IMR-90 (cell line): ENCODE measurements around the gene OGFOD3. TPM values are rescaled to one million over a fixed set of nuclear protein-coding genes. Genes with fewer than 3 reads are reported as not detected.

Experiments
- ATAC-seq: fragments of 200-7000 bp; cut with Tn5 transposase; 2 replicates; pipeline ENCODE4 v1.9.1; 2020; ENCODE audit warnings: low read depth, mild to moderate bottlenecking, moderate library complexity
- BruUV-seq: library from RNA; stranded (reverse); fragments of 400-500 nt; replicated peaks from 2 replicates; lab custom pipeline; 2021; lab: Mats Ljungman, UMichigan
- CTCF ChIA-PET: fragments of 300-600 bp; formaldehyde crosslinking; extraction: SDS; loops from one replicate; lab custom pipeline; 2021; ENCODE audit warnings: antibody characterized with exemption; lab: Yijun Ruan, JAX
- POLR2A ChIA-PET: fragments of 300-600 bp; sonication (Branson Sonifier 250); formaldehyde crosslinking; loops from one replicate; lab custom pipeline; 2022; ENCODE audit warnings: antibody characterized with exemption; ENCODE audit not compliant: unreplicated experiment; lab: Charles Lee
- DNase-seq: peaks from one replicate; pipeline ENCODE4 v3.0.0; 2013
- H2AFZ ChIP-seq: replicated peaks from 2 replicates; pipeline ENCODE3; 2013; ENCODE audit warnings: low read length, mild to moderate bottlenecking; ENCODE audit not compliant: poor library complexity
- H2AK5ac ChIP-seq: 2 replicates; pipeline ENCODE4 v1.6.1; 2013; ENCODE audit warnings: low read depth, low read length, inconsistent platforms
- H2AK9ac ChIP-seq: replicated peaks from 2 replicates; pipeline ENCODE3; 2013; ENCODE audit warnings: mild to moderate bottlenecking, low read depth, low read length, moderate library complexity; ENCODE audit not compliant: poor library complexity
- H2BK120ac ChIP-seq: 2 replicates; pipeline ENCODE4 v1.6.1; 2013; ENCODE audit warnings: low read depth, low read length, inconsistent platforms
- H2BK15ac ChIP-seq: 3 replicates; pipeline ENCODE4 v1.6.1; 2013; ENCODE audit warnings: low read depth, low read length, inconsistent platforms
- H2BK20ac ChIP-seq: 2 replicates; pipeline ENCODE4 v1.6.1; 2013; ENCODE audit warnings: low read depth, mild to moderate bottlenecking, inconsistent platforms, low read length, moderate library complexity
- H2BK5ac ChIP-seq: 2 replicates; pipeline ENCODE4 v1.6.1; 2013; ENCODE audit warnings: mild to moderate bottlenecking, low read depth, low read length, inconsistent platforms; ENCODE audit not compliant: poor library complexity, severe bottlenecking
- H3K14ac ChIP-seq: replicated peaks from 2 replicates; pipeline ENCODE4 v1.6.1; 2013; ENCODE audit warnings: low read depth, low read length, inconsistent platforms
- H3K18ac ChIP-seq: 2 replicates; pipeline ENCODE4 v1.6.1; 2013; ENCODE audit warnings: low read depth, low read length, control low read depth
- H3K23ac ChIP-seq: 2 replicates; pipeline ENCODE4 v1.6.1; 2013; ENCODE audit warnings: low read depth, low read length, inconsistent platforms
- H3K27ac ChIP-seq: 2 replicates; pipeline ENCODE4 v1.5.1; 2013; ENCODE audit warnings: mild to moderate bottlenecking, control low read depth, low read length; ENCODE audit not compliant: insufficient read depth
- H3K27me3 ChIP-seq: 2 replicates; pipeline ENCODE4 v1.6.1; 2013; ENCODE audit warnings: low read length; ENCODE audit not compliant: control insufficient read depth, insufficient read depth
- H3K36me3 ChIP-seq: 2 replicates; pipeline ENCODE4 v1.6.1; 2013; ENCODE audit warnings: low read length, mixed read lengths; ENCODE audit not compliant: control insufficient read depth, insufficient read depth
- H3K4ac ChIP-seq: 2 replicates; pipeline ENCODE4 v1.6.1; 2013; ENCODE audit warnings: low read depth, low read length, inconsistent platforms
- H3K4me1 ChIP-seq: 2 replicates; pipeline ENCODE4 v1.6.1; 2013; ENCODE audit warnings: low read length, mixed read lengths; ENCODE audit not compliant: control insufficient read depth, insufficient read depth
- H3K4me2 ChIP-seq: 2 replicates; pipeline ENCODE4 v1.6.1; 2013; ENCODE audit warnings: low read depth, mild to moderate bottlenecking, control low read depth, low read length, moderate library complexity
- H3K4me3 ChIP-seq: 2 replicates; pipeline ENCODE4 v1.5.1; 2013; ENCODE audit warnings: low read depth, mild to moderate bottlenecking, control low read depth, low read length, moderate library complexity; ENCODE audit not compliant: insufficient read depth
- H3K56ac ChIP-seq: 2 replicates; pipeline ENCODE4 v1.6.1; 2013; ENCODE audit warnings: low read length, inconsistent platforms; ENCODE audit not compliant: insufficient read depth; ENCODE audit errors: extremely low read depth
- H3K79me1 ChIP-seq, 2 experiments: 2 replicates each; pipeline ENCODE4 v1.6.1; 2013; ENCODE audit warnings: low read length in 2 of 2, inconsistent platforms in 1 of 2, low read depth in 1 of 2
- H3K9ac ChIP-seq: 2 replicates; pipeline ENCODE4 v1.6.1; 2013; ENCODE audit warnings: low read depth, low read length, control low read depth
- H3K9me1 ChIP-seq: 2 replicates; pipeline ENCODE4 v1.6.1; 2013; ENCODE audit warnings: low read length, inconsistent platforms; ENCODE audit not compliant: insufficient read depth
- H3K9me3 ChIP-seq: 2 replicates; pipeline ENCODE4 v1.6.1; 2013; ENCODE audit warnings: low read length; ENCODE audit not compliant: control insufficient read depth, insufficient read depth
- H4K20me1 ChIP-seq: 2 replicates; pipeline ENCODE4 v1.6.1; 2013; ENCODE audit warnings: low read length, inconsistent platforms; ENCODE audit not compliant: insufficient read depth
- H4K5ac ChIP-seq: 2 replicates; pipeline ENCODE4 v1.6.1; 2013; ENCODE audit warnings: mild to moderate bottlenecking, low read depth, low read length, control low read depth
- H4K8ac ChIP-seq, 2 experiments: 2 replicates each; pipeline ENCODE4 v1.6.1; 2013; ENCODE audit warnings: low read depth in 2 of 2, low read length in 2 of 2, control low read depth in 1 of 2, inconsistent platforms in 1 of 2
- H4K91ac ChIP-seq: 2 replicates; pipeline ENCODE4 v1.6.1; 2013; ENCODE audit warnings: low read depth, low read length, inconsistent platforms; ENCODE audit not compliant: insufficient read depth
- BHLHE40 ChIP-seq: fragments of 150-350 bp; IDR thresholded peaks from 2 replicates; pipeline ENCODE4 v1.6.1; 2016; ENCODE audit warnings: mild to moderate bottlenecking, low read depth, low read length
- CHD1 ChIP-seq: IDR thresholded peaks from 2 replicates; pipeline ENCODE4 v1.6.1; 2012; ENCODE audit warnings: low read depth, low read length, improper control_type of control experiment
- MAFK ChIP-seq: IDR thresholded peaks from 2 replicates; pipeline ENCODE4 v1.6.1; 2012; ENCODE audit warnings: low read depth, low read length, improper control_type of control experiment
- MAZ ChIP-seq: IDR thresholded peaks from 2 replicates; pipeline ENCODE4 v1.6.1; 2012; ENCODE audit warnings: low read depth, mild to moderate bottlenecking, low read length, improper control_type of control experiment, moderate library complexity, borderline replicate concordance
- NFE2L2 ChIP-seq: fragments of 150-350 bp; IDR thresholded peaks from 2 replicates; pipeline ENCODE4 v1.6.1; 2016; ENCODE audit warnings: low read depth, mild to moderate bottlenecking, low read length
- POLR2A ChIP-seq: IDR thresholded peaks from 2 replicates; pipeline ENCODE4 v1.6.1; 2012; ENCODE audit warnings: mild to moderate bottlenecking, low read depth, low read length
- RFX5 ChIP-seq: IDR thresholded peaks from 2 replicates; pipeline ENCODE4 v1.8.0; 2012; ENCODE audit warnings: low read depth, mild to moderate bottlenecking, low read length, moderate library complexity
- SMC3 ChIP-seq: fragments of 150-350 bp; IDR thresholded peaks from 2 replicates; pipeline ENCODE4 v1.6.1; 2016; ENCODE audit warnings: low read depth, mild to moderate bottlenecking, antibody characterized with exemption, low read length, moderate library complexity
- WGBS, 2 experiments: methylation state at CpG; one replicate each; pipeline versions ENCODE4 v1.1.5 to v1.1.7; 2013; ENCODE audit warnings: missing lambda C conversion rate in 2 of 2; ENCODE audit not compliant: insufficient read length in 1 of 2; ENCODE audit errors: extremely low coverage in 2 of 2; 5-methylcytosine and 5-hydroxymethylcytosine counted together
- dilution Hi-C: fragments of 300-500 bp; cut with HindIII; formaldehyde crosslinking; loops from one replicate; pipeline ENCODE4 v1.14.3; 2018; ENCODE audit warnings: low sequenced_read_pairs; ENCODE audit not compliant: unreplicated experiment
- in situ Hi-C: fragments of 300-500 bp; cut with MboI; formaldehyde crosslinking; loops from 3 replicates; pipeline ENCODE4 v1.14.3; 2019; ENCODE audit warnings: low sequenced_read_pairs, inconsistent platforms, mixed read lengths
- intact Hi-C: fragments of 100-400 bp; cut with micrococcal nuclease; formaldehyde crosslinking; loops from 2 replicates; pipeline ENCODE4 v1.10.0; 2022
- polyA plus RNA-seq, 3 experiments: library from polyadenylated mRNA; depleted of rRNA; stranded (reverse); fragments of >200 nt; gene quantifications; 2 replicates each; pipeline ENCODE4 v1.2.3, GENCODE V29; 2012; ENCODE audit warnings: low replicate concordance in 1 of 3
- total RNA-seq: library from RNA; depleted of rRNA; stranded (reverse); fragments of >200 nt; gene quantifications from 2 replicates; pipeline ENCODE4 v1.2.3, GENCODE V29; 2012
- TF ChIP-seq, protein P1 (sequence below): fragments of 150-350 bp; IDR thresholded peaks from 2 replicates; pipeline ENCODE4 v1.6.1; 2017; ENCODE audit warnings: mild to moderate bottlenecking, antibody characterized with exemption, low read length, low read depth
- TF ChIP-seq, protein P2 (sequence below): conservative IDR thresholded peaks from 2 replicates; pipeline ENCODE4 v1.5.1; 2012; ENCODE audit warnings: mild to moderate bottlenecking, low read depth, low read length, improper control_type of control experiment

The OGFOD3 gene
- total and polyA plus RNA-seq, 2 of the 4 experiments (the other 2 are of a cell fraction): 25.3 to 33.4 TPM

DNA sequence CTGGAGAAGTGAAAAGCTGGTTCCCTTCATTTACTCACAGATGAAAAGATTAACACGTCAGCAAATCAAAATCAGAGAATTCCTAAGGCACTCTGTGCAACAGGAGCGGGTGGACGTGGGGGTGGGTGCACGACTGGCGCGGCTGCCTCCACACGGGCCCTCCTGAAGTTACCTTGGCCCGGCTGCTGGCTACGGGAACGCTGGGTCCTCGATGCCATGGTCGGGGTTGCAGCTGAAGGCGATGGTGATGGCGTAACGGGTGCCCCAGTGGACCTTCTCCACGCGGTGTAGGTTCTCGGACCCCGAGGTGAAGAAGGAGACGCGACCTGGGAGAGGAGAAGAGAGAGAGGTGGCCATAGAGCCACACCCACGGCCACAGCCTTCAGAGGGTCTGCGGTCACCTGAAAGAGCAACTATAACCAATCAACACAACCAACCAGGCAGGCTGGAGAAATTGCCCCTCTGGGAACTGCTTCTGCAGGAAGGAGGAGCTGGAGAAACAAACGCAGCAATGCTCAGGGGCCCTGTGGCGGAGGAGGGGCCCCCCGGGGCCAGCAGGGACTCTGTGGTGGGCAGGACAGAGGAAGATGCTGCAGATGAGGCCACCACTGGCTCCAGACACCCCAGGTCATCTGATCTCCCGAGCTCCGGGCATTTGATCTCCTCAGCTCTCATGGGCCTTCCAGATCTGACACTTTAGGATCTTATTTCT, 26.0 kb downstream of the OGFOD3 start:
- in situ Hi-C loops: no loop called here
- CTCF ChIA-PET: no interaction called here
- H3K9ac ChIP-seq: no peak overlapping the region
- POLR2A ChIA-PET: no interaction called here
- no peak overlapping the region for H2AFZ ChIP-seq
- no peak overlapping the region for H3K14ac ChIP-seq
- H2AK5ac ChIP-seq: no peak overlapping the region
- H3K18ac ChIP-seq: no peak overlapping the region
- H2AK9ac ChIP-seq: no peak overlapping the region
- peaks cover 7% of the 10 kb centered on the region for H4K20me1 ChIP-seq
- peaks cover 7% of the 10 kb centered on the region for H3K4me1 ChIP-seq
- H3K27ac ChIP-seq: no peak overlapping the region
- no peak overlapping the region for H4K91ac ChIP-seq
- DNase-seq (no peak), ATAC-seq (no peak)
- 81% methylated on average over 12 of the region's 28 CpGs; no CpG with 5 or more reads in 1 of the 2 experiments for WGBS, 2 experiments
- no peak overlapping the region for H3K4ac ChIP-seq
- H2BK20ac ChIP-seq: no peak overlapping the region
- H3K9me1 ChIP-seq: no peaks in the 10 kb centered on the region
- dilution Hi-C loops: no loop called here
- H3K23ac ChIP-seq: no peak overlapping the region
- BruUV-seq: no TSS peak
- no peak overlapping the region for H3K4me3 ChIP-seq
- intact Hi-C loops: no loop called here
- no peak overlapping the region for H2BK15ac ChIP-seq
- no peaks in the 10 kb centered on the region for H3K79me1 ChIP-seq
- H2BK120ac ChIP-seq: no peak overlapping the region
- H2BK5ac ChIP-seq: no peak overlapping the region
- no peak overlapping the region for H3K4me2 ChIP-seq
- no peak overlapping the region for H3K56ac ChIP-seq
- H3K27me3 ChIP-seq: peaks cover 5% of the 10 kb centered on the region
- TF ChIP-seq NFE2L2 (no peak), CHD1 (no peak), RFX5 (no peak), POLR2A (no peak), MAFK (no peak), BHLHE40 (no peak), MAZ (no peak), SMC3 (no peak)
- TF ChIP-seq, protein P1, sequence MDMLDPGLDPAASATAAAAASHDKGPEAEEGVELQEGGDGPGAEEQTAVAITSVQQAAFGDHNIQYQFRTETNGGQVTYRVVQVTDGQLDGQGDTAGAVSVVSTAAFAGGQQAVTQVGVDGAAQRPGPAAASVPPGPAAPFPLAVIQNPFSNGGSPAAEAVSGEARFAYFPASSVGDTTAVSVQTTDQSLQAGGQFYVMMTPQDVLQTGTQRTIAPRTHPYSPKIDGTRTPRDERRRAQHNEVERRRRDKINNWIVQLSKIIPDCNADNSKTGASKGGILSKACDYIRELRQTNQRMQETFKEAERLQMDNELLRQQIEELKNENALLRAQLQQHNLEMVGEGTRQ: no peak
- TF ChIP-seq, protein P2, sequence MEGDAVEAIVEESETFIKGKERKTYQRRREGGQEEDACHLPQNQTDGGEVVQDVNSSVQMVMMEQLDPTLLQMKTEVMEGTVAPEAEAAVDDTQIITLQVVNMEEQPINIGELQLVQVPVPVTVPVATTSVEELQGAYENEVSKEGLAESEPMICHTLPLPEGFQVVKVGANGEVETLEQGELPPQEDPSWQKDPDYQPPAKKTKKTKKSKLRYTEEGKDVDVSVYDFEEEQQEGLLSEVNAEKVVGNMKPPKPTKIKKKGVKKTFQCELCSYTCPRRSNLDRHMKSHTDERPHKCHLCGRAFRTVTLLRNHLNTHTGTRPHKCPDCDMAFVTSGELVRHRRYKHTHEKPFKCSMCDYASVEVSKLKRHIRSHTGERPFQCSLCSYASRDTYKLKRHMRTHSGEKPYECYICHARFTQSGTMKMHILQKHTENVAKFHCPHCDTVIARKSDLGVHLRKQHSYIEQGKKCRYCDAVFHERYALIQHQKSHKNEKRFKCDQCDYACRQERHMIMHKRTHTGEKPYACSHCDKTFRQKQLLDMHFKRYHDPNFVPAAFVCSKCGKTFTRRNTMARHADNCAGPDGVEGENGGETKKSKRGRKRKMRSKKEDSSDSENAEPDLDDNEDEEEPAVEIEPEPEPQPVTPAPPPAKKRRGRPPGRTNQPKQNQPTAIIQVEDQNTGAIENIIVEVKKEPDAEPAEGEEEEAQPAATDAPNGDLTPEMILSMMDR: no peak
- H4K5ac ChIP-seq: no peak overlapping the region
- H3K9me3 ChIP-seq: no peaks in the 10 kb centered on the region
- peaks cover 10% of the 10 kb centered on the region; the same call in 1 of the 2 replicates for H3K36me3 ChIP-seq
- H4K8ac ChIP-seq: no peak overlapping the region
